Hepatocyte (in vitro differentiated cells): Measurements from ENCODE around the gene LOC101059915.
A peak's percentile ranks its signal among the peaks of the same experiment; 100 is the strongest.
"Not testable (repeated sequence)": the region's sequence is repeated elsewhere in the genome, so short reads cannot be mapped to it uniquely, and the experiment has no call there.

ENCODE experiments used
- DNase-seq: peaks from one replicate; pipeline ENCODE4 v3.0.0-alpha.2; 2016; ENCODE audit warnings: low spot score
- H2AFZ ChIP-seq: fragments of 200-600 bp; sonication (generic); 2 replicates; pipeline ENCODE4 v1.6.0; 2016; ENCODE audit warnings: antibody characterized with exemption, mild to moderate bottlenecking
- H3K27ac ChIP-seq: fragments of 200-600 bp; sonication (generic); 2 replicates; pipeline ENCODE4 v1.5.1; 2016; ENCODE audit warnings: mild to moderate bottlenecking
- H3K27me3 ChIP-seq: fragments of 200-600 bp; sonication (generic); 2 replicates; pipeline ENCODE4 v1.6.1; 2016
- H3K36me3 ChIP-seq: fragments of 200-600 bp; sonication (generic); replicated peaks from 2 replicates; pipeline ENCODE4 v1.5.1; 2016; ENCODE audit warnings: low read depth; ENCODE audit not compliant: insufficient read depth
- H3K4me1 ChIP-seq: fragments of 200-600 bp; sonication (generic); 2 replicates; pipeline ENCODE4 v1.5.1; 2016; ENCODE audit warnings: mild to moderate bottlenecking, moderate library complexity; ENCODE audit not compliant: insufficient read depth
- H3K4me2 ChIP-seq: fragments of 200-600 bp; sonication (generic); 2 replicates; pipeline ENCODE4 v1.6.0; 2016
- H3K4me3 ChIP-seq: fragments of 200-600 bp; sonication (generic); 2 replicates; pipeline ENCODE4 v1.5.1; 2016; ENCODE audit warnings: mild to moderate bottlenecking
- H3K79me2 ChIP-seq: fragments of 200-600 bp; sonication (generic); 2 replicates; pipeline ENCODE4 v1.6.0; 2017; ENCODE audit warnings: mild to moderate bottlenecking
- H3K9me2 ChIP-seq: fragments of 200-600 bp; sonication (generic); replicated peaks from 2 replicates; pipeline ENCODE4 v1.6.0; 2017; ENCODE audit warnings: mild to moderate bottlenecking; ENCODE audit not compliant: insufficient read depth
- H3K9me3 ChIP-seq: fragments of 200-600 bp; sonication (generic); 2 replicates; pipeline ENCODE4 v1.5.1; 2016; ENCODE audit warnings: low read depth, mild to moderate bottlenecking
- H4K20me1 ChIP-seq: fragments of 200-600 bp; sonication (generic); 2 replicates; pipeline ENCODE4 v1.6.0; 2016; ENCODE audit warnings: mild to moderate bottlenecking; ENCODE audit not compliant: insufficient read depth, poor library complexity, severe bottlenecking
- CTCF ChIP-seq: fragments of 200-600 bp; sonication (generic); IDR thresholded peaks from 2 replicates; pipeline ENCODE4 v1.5.1; 2016; ENCODE audit warnings: antibody characterized with exemption, mild to moderate bottlenecking; ENCODE audit not compliant: poor library complexity
- EZH2 ChIP-seq: fragments of 200-600 bp; sonication (generic); IDR thresholded peaks from 2 replicates; pipeline ENCODE4 v1.6.1; 2016; ENCODE audit warnings: antibody characterized with exemption, mild to moderate bottlenecking, borderline replicate concordance
- EZH2phosphoT487 ChIP-seq: fragments of 200-600 bp; sonication (generic); IDR thresholded peaks from one replicate; pipeline ENCODE4 v1.6.1; 2018; ENCODE audit warnings: antibody characterized with exemption, mild to moderate bottlenecking, low read depth, moderate library complexity; ENCODE audit not compliant: unreplicated experiment, severe bottlenecking
- WGBS: methylation state at CpG from one replicate; pipeline ENCODE4 v1.1.6; 2016; ENCODE audit warnings: low lambda C conversion rate; ENCODE audit errors: missing lambda C conversion rate; 5-methylcytosine and 5-hydroxymethylcytosine counted together

The LOC101059915 gene

GRCh38 chrX:71669947-71670346 is 2.6 kb downstream of the LOC101059915 start:
- H3K4me2 ChIP-seq, H3K9me3 ChIP-seq, H3K27ac ChIP-seq, H3K4me3 ChIP-seq, H3K79me2 ChIP-seq, H3K9me2 ChIP-seq, H3K27me3 ChIP-seq, H3K36me3 ChIP-seq, H3K4me1 ChIP-seq, H4K20me1 ChIP-seq, H2AFZ ChIP-seq, DNase-seq: not testable (repeated sequence)
- WGBS = 58% methylated on average over 10 of the region's 10 CpGs
- TF ChIP-seq CTCF = peak; percentile 43

GRCh38 chrX:71671043-71671780 is 3.9 kb downstream of the LOC101059915 start:
- TF ChIP-seq EZH2phosphoT487 (no peak), CTCF (no peak), EZH2 (no peak)
- Histone ChIP-seq H3K4me3 (no peak overlapping the region), H3K27me3 (no peaks in the 10 kb centered on the region), H3K27ac (no peak overlapping the region), H3K9me3 (no peaks in the 10 kb centered on the region), H3K36me3 (no peaks in the 10 kb centered on the region), H4K20me1 (no peaks in the 10 kb centered on the region), H2AFZ (no peak overlapping the region), H3K4me2 (no peak overlapping the region), H3K9me2 (no peaks in the 10 kb centered on the region), H3K4me1 (no peaks in the 10 kb centered on the region), H3K79me2 (no peaks in the 10 kb centered on the region)
- DNase-seq = no peak
- WGBS = 71% methylated on average over 12 of the region's 12 CpGs

GRCh38 chrX:71671938-71672337 is 4.6 kb downstream of the LOC101059915 start:
- DNase-seq = no peak
- Histone ChIP-seq H3K4me2 (no peak overlapping the region), H3K9me2 (no peaks in the 10 kb centered on the region), H3K27ac (no peak overlapping the region), H4K20me1 (no peaks in the 10 kb centered on the region), H3K4me1 (no peaks in the 10 kb centered on the region), H3K4me3 (no peak overlapping the region), H2AFZ (no peak overlapping the region), H3K79me2 (no peaks in the 10 kb centered on the region), H3K27me3 (no peaks in the 10 kb centered on the region), H3K9me3 (no peaks in the 10 kb centered on the region), H3K36me3 (no peaks in the 10 kb centered on the region)
- 95% methylated on average over 11 of the region's 11 CpGs for WGBS
- no peak for TF ChIP-seq EZH2phosphoT487

- not testable (repeated sequence) for H3K4me1 ChIP-seq, H3K27ac ChIP-seq, H3K4me2 ChIP-seq, H3K9me3 ChIP-seq, H3K36me3 ChIP-seq, H3K79me2 ChIP-seq, H3K27me3 ChIP-seq, H3K9me2 ChIP-seq, H2AFZ ChIP-seq, H4K20me1 ChIP-seq, DNase-seq, H3K4me3 ChIP-seq
- WGBS = 93% methylated on average over 16 of the region's 23 CpGs
Measured at GRCh38 chrX:71675636-71676035, 8.3 kb downstream of the LOC101059915 start.

GRCh38 chrX:71676068-71676795 is 8.9 kb downstream of the LOC101059915 start:
- H3K4me2 ChIP-seq, H3K4me1 ChIP-seq, H3K9me3 ChIP-seq, H3K27me3 ChIP-seq, H4K20me1 ChIP-seq, H3K9me2 ChIP-seq, H2AFZ ChIP-seq, H3K4me3 ChIP-seq, H3K79me2 ChIP-seq, H3K36me3 ChIP-seq, DNase-seq, H3K27ac ChIP-seq: not testable (repeated sequence)
- 90% methylated on average over 11 of the region's 43 CpGs for WGBS

- DNase-seq, H3K9me2 ChIP-seq, H4K20me1 ChIP-seq, H3K4me3 ChIP-seq, H3K4me1 ChIP-seq, H2AFZ ChIP-seq, H3K79me2 ChIP-seq, H3K4me2 ChIP-seq, H3K36me3 ChIP-seq, H3K27me3 ChIP-seq, H3K27ac ChIP-seq, H3K9me3 ChIP-seq: not testable (repeated sequence)
- 71% methylated on average over 5 of the region's 6 CpGs for WGBS
Measured at GRCh38 chrX:71677195-71677594, 9.8 kb downstream of the LOC101059915 start.
